Measurements from ENCODE around the gene VWDE. TPM values are rescaled to one million over a fixed set of nuclear protein-coding genes. Genes with fewer than 3 reads are reported as not detected.

Gene VWDE
- total RNA-seq, 1 donor from 2014 or later = not detected

DNA sequence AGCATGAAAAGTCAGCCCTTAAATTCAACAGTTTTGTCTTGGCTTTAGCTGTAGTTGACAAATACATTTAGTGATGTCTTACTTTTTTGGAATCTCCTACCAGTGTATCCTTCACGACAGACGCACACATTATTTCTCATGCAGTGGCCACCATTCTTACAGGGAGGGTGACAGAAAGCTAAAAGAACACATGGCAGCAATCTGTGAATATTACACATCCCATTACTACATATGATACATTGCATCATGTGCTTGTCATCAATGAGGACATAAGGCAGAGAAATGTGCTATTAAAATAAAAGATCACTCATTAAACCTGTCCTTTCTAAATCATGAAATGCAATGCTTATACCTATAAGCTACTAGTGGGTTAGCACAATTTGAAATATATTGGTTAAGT is 66.6 kb downstream of the VWDE start:
- ChIA-PET POLR2A (no interaction called here), CTCF (interaction anchor here (0.8 kb wide), 1 partner anchor 14 kb away, joined by 3 read pairs; no protein-coding TSS in a partner anchor)
- no peak overlapping the region for H3K4me3 Mint-ChIP-seq
- no peak overlapping the region for H3K27ac Mint-ChIP-seq
- no peaks in the 10 kb centered on the region for H3K36me3 Mint-ChIP-seq (ENCODE audit: low read depth)
- no peaks in the 10 kb centered on the region for H3K9me3 Mint-ChIP-seq
- H3K4me1 Mint-ChIP-seq = no peaks in the 10 kb centered on the region
- no peak for DNase-seq
- no peaks in the 10 kb centered on the region for H3K27me3 Mint-ChIP-seq
- no peak for ATAC-seq (ENCODE audit: low read depth)
- intact Hi-C loops (cut with micrococcal nuclease) = no loop called here
- TF ChIP-seq, protein P1, sequence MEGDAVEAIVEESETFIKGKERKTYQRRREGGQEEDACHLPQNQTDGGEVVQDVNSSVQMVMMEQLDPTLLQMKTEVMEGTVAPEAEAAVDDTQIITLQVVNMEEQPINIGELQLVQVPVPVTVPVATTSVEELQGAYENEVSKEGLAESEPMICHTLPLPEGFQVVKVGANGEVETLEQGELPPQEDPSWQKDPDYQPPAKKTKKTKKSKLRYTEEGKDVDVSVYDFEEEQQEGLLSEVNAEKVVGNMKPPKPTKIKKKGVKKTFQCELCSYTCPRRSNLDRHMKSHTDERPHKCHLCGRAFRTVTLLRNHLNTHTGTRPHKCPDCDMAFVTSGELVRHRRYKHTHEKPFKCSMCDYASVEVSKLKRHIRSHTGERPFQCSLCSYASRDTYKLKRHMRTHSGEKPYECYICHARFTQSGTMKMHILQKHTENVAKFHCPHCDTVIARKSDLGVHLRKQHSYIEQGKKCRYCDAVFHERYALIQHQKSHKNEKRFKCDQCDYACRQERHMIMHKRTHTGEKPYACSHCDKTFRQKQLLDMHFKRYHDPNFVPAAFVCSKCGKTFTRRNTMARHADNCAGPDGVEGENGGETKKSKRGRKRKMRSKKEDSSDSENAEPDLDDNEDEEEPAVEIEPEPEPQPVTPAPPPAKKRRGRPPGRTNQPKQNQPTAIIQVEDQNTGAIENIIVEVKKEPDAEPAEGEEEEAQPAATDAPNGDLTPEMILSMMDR (IDR thresholded peaks at IDR 0.05) = no peak

DNA sequence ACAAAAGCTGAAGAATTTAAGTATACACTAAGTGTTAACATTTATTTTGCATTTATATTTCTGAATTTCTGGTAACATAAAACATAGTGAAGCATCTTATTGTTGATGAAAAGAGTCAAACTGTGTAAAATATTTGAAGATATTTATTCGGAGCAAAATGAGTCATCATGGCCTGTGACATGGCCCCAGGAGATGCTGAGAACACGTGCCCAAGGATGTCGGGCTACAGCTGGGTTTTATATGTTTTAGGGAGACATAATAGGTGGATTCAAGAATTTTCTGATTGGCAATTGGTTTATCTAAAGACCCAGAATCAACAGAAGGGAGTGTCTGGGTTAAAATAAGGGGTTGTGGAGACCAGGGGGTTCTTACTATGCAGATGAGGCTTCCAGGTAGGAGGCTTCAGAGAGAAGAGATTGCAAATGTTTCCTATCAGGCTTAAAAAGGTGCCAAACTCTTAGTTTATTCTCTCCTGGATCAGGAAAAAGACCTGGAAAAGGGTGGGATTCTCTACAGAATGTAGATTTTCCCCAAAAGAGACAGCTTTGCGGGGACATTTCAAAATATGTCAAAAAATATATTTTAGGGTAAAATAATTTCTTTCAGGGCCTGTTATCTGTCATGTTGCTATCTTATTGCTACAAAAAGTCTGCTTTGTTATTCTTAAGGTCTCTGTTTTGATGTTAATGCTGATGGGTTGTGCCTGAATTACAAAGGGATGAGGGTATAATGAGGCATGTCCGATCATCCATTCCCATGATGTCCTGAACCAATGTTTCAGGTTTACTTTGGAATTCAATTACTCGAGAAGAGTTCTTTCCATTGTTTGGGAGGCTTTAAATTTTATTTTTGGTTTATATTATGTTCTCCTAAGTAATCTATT is 74.5 kb downstream of the VWDE start:
- Mint-ChIP-seq H3K36me3 (ENCODE audit: low read depth) (no peaks in the 10 kb centered on the region), H3K27me3 (peaks cover 2% of the 10 kb centered on the region), H3K4me1 (no peaks in the 10 kb centered on the region), H3K4me3 (no peak overlapping the region), H3K27ac (no peak overlapping the region), H3K9me3 (no peaks in the 10 kb centered on the region)
- POLR2A ChIA-PET = no interaction called here
- TF ChIP-seq, protein P1 (IDR thresholded peaks at IDR 0.05) = no peak
- DNase-seq (no peak), ATAC-seq (ENCODE audit: low read depth) (no peak)
- intact Hi-C loops (cut with micrococcal nuclease) = loop anchor here (10.0 kb wide), 1 partner anchor 574 kb away; no protein-coding TSS in a partner anchor
- CTCF ChIA-PET = no interaction called here

DNA sequence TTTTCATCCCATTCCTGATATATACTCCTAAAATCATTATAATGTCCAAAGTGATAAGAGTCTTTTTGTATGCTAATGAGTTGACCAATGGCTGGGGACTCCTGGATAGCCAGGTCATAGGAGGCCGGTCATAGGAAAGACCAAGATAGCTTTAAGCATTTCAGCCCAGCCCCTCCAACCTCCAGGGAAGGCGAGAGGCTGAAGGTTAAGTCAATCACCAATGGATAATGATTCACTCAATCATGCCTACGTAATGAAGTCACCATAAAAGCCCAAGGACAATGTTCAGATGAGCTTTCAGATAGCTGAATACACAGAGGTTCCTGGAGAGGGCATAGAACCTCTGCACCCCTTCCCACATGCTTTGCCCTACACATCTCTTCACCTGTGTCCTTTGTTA is 75.7 kb downstream of the VWDE start:
- ChIA-PET POLR2A (no interaction called here), CTCF (no interaction called here)
- H3K4me3 Mint-ChIP-seq = no peak overlapping the region
- no peaks in the 10 kb centered on the region for H3K9me3 Mint-ChIP-seq
- peaks cover 2% of the 10 kb centered on the region for H3K27me3 Mint-ChIP-seq
- TF ChIP-seq, protein P1 (IDR thresholded peaks at IDR 0.05) = no peak
- no peak overlapping the region for H3K27ac Mint-ChIP-seq
- no peaks in the 10 kb centered on the region for H3K36me3 Mint-ChIP-seq (ENCODE audit: low read depth)
- no peak for DNase-seq
- intact Hi-C loops (cut with micrococcal nuclease) = loop anchor here (10.0 kb wide), 1 partner anchor 573 kb away; no protein-coding TSS in a partner anchor
- no peak for ATAC-seq (ENCODE audit: low read depth)
- H3K4me1 Mint-ChIP-seq = no peaks in the 10 kb centered on the region

DNA sequence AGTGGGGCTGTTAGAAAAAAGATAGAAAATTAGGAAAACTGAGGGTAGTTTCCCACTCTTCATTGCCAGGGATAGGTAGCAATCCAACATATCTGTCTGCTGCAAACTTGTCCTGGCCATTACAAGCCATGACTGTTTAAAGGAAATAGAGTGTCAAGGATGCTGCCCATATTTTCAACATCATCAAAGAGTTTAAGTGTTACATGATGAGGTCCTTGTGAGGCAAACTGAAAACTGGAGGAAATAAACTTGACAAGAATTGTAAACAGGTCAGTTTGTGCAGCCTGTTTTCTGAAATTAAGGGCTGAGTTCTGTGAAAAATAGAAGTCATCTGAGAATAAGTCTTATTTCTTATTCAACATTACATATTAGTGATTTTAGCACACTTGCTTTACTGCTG is 78.0 kb downstream of the VWDE start:
- Mint-ChIP-seq H3K9me3 (no peaks in the 10 kb centered on the region), H3K36me3 (ENCODE audit: low read depth) (no peaks in the 10 kb centered on the region), H3K27me3 (peaks cover 2% of the 10 kb centered on the region), H3K4me3 (no peak overlapping the region), H3K4me1 (no peaks in the 10 kb centered on the region), H3K27ac (no peak overlapping the region)
- CTCF ChIA-PET = no interaction called here
- TF ChIP-seq, protein P1 (IDR thresholded peaks at IDR 0.05) = no peak
- intact Hi-C loops (cut with micrococcal nuclease) = loop anchor here (10.0 kb wide), 1 partner anchor 571 kb away; no protein-coding TSS in a partner anchor
- ATAC-seq (ENCODE audit: low read depth) (no peak), DNase-seq (no peak)
- POLR2A ChIA-PET = no interaction called here

DNA sequence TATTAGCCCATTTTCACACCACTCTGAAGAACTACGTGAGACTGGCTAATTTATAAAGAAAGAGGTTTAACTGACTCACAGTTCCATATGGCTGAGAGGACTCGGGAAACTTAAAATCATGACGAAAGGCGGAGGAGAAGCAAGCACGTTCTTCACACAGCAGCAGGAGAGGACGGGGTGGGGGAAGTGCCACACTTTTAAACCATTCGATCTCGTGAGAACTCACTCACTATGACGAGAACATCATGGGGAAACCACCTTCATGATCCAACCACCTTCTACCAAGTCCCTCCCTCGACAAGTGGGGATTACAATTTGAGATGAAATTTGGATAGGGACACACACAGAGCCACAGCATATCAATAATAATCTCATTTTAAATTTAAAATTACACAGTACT is 80.2 kb downstream of the VWDE start:
- Mint-ChIP-seq H3K27me3 (peaks cover 2% of the 10 kb centered on the region), H3K4me3 (no peak overlapping the region), H3K36me3 (ENCODE audit: low read depth) (no peaks in the 10 kb centered on the region), H3K9me3 (no peaks in the 10 kb centered on the region), H3K27ac (no peak overlapping the region), H3K4me1 (no peaks in the 10 kb centered on the region)
- ATAC-seq (ENCODE audit: low read depth) (no peak), DNase-seq (no peak)
- ChIA-PET CTCF (interaction anchor here (0.9 to 1.7 kb wide), 5 partner anchors 14 to 980 kb away, joined by 3 to 18 read pairs (median 3); partner anchors contain the start of gene TMEM106B), POLR2A (no interaction called here)
- intact Hi-C loops (cut with micrococcal nuclease) = loop anchor here (2.0 to 10.0 kb wide), 3 partner anchors 113 to 569 kb away; partner anchors contain the start of gene TMEM106B
- TF ChIP-seq, protein P1 (IDR thresholded peaks at IDR 0.05) = no peak

Data from activated B cell treated with CpG ODN at 0.5 μM for 24 hours (primary cell).